Measurements from ENCODE around the gene IFT20.

- TF ChIP-seq CTCF (IDR thresholded peaks at IDR 0.05 in 8 of 11, conservative IDR thresholded peaks at IDR 0.05 in 3 of 11), result peak in 4 of 11 experiments; percentile 12 to 23 (median 20)
- peak; percentile 36 to 97 (median 91) for TF ChIP-seq POLR2A (IDR thresholded peaks at IDR 0.05)
Measured at GRCh38 chr17:28335201-28335958, at the start of gene IFT20, which contains the start of gene TNFAIP1.
